SK-N-SH treated with all-trans-retinoic acid at 6 μM for 48 hours (cell line): Measurements from ENCODE around the gene ADAMTS5.

Experiments
- ATAC-seq: fragments of 200-7000 bp; cut with Tn5 transposase; 3 replicates; pipeline ENCODE4 v1.9.1; 2020; ENCODE audit warnings: mild to moderate bottlenecking, moderate library complexity
- ARNTL ChIP-seq: fragments of 450-650 bp; formaldehyde crosslinking; IDR thresholded peaks from 2 replicates; pipeline ENCODE4 v1.5.0; 2020; ENCODE audit warnings: low read depth, mild to moderate bottlenecking, moderate library complexity, borderline replicate concordance
- BACH2 ChIP-seq: fragments of 250-450 bp; sonication (Bioruptor Pico); IDR thresholded peaks from 2 replicates; pipeline ENCODE4 v1.9.0; 2021; ENCODE audit warnings: mild to moderate bottlenecking, borderline replicate concordance
- CREB5 ChIP-seq: fragments of 250-450 bp; sonication (Bioruptor Pico); IDR thresholded peaks from 2 replicates; pipeline ENCODE4 v1.5.1; 2020; ENCODE audit warnings: low read depth, mild to moderate bottlenecking, moderate library complexity
- CSDC2 ChIP-seq: fragments of 250-450 bp; sonication (Bioruptor Pico); IDR thresholded peaks from 2 replicates; pipeline ENCODE4 v1.5.0; 2020; ENCODE audit warnings: mild to moderate bottlenecking, moderate library complexity
- CSRNP3 ChIP-seq: fragments of 250-450 bp; sonication (Bioruptor Pico); IDR thresholded peaks from 2 replicates; pipeline ENCODE4 v1.5.1; 2021; ENCODE audit warnings: mild to moderate bottlenecking, moderate library complexity
- GLIS3 ChIP-seq: fragments of 250-450 bp; sonication (Bioruptor Pico); IDR thresholded peaks from 2 replicates; pipeline ENCODE4 v1.5.0; 2020; ENCODE audit warnings: mild to moderate bottlenecking, moderate library complexity
- OSR1 ChIP-seq: fragments of 250-450 bp; sonication (Bioruptor Pico); IDR thresholded peaks from 2 replicates; pipeline ENCODE4 v1.8.0; 2022; ENCODE audit warnings: moderate library complexity, mild to moderate bottlenecking, inconsistent platforms
- PATZ1 ChIP-seq: fragments of 250-450 bp; sonication (Bioruptor Pico); IDR thresholded peaks from 2 replicates; pipeline ENCODE4 v1.8.0; 2020; ENCODE audit warnings: mild to moderate bottlenecking, moderate library complexity, borderline replicate concordance
- POU6F1 ChIP-seq: fragments of 250-450 bp; sonication (Bioruptor Pico); IDR thresholded peaks from 2 replicates; pipeline ENCODE4 v1.8.0; 2021; ENCODE audit warnings: low read depth, mild to moderate bottlenecking, moderate library complexity, borderline replicate concordance
- PPARA ChIP-seq: fragments of 250-450 bp; sonication (Bioruptor Pico); IDR thresholded peaks from 2 replicates; pipeline ENCODE4 v1.5.0; 2020; ENCODE audit warnings: mild to moderate bottlenecking, borderline replicate concordance
- RARB ChIP-seq: fragments of 250-450 bp; sonication (Bioruptor Pico); IDR thresholded peaks from 2 replicates; pipeline ENCODE4 v1.8.0; 2021; ENCODE audit warnings: mild to moderate bottlenecking, moderate library complexity
- TCF4 ChIP-seq: fragments of 250-450 bp; sonication (Bioruptor Pico); IDR thresholded peaks from 2 replicates; pipeline ENCODE4 v1.8.0; 2021; ENCODE audit warnings: mild to moderate bottlenecking, moderate library complexity, borderline replicate concordance
- TOX ChIP-seq: fragments of 250-450 bp; sonication (Bioruptor Pico); IDR thresholded peaks from 2 replicates; pipeline ENCODE4 v1.8.0; 2021; ENCODE audit warnings: mild to moderate bottlenecking, moderate library complexity, borderline replicate concordance
- TSHZ2 ChIP-seq: fragments of 250-450 bp; sonication (Bioruptor Pico); IDR thresholded peaks from 2 replicates; pipeline ENCODE4 v1.5.0; 2020; ENCODE audit warnings: mild to moderate bottlenecking, moderate library complexity
- ZC3H10 ChIP-seq: fragments of 250-450 bp; sonication (Bioruptor Pico); IDR thresholded peaks from 2 replicates; pipeline ENCODE4 v1.5.1; 2021; ENCODE audit warnings: mild to moderate bottlenecking, moderate library complexity
- ZFP3 ChIP-seq: fragments of 250-450 bp; sonication (Bioruptor Pico); IDR thresholded peaks from 2 replicates; pipeline ENCODE4 v1.5.0; 2020; ENCODE audit warnings: mild to moderate bottlenecking, moderate library complexity
- ZFP30 ChIP-seq: fragments of 450-650 bp; formaldehyde crosslinking; IDR thresholded peaks from 2 replicates; pipeline ENCODE4 v1.5.0; 2022; ENCODE audit warnings: mild to moderate bottlenecking, moderate library complexity
- ZNF565 ChIP-seq: fragments of 450-650 bp; formaldehyde crosslinking; conservative IDR thresholded peaks from 2 replicates; pipeline ENCODE4 v1.5.0; 2020; ENCODE audit warnings: low read depth, mild to moderate bottlenecking, moderate library complexity
- ZNF70 ChIP-seq: fragments of 450-650 bp; formaldehyde crosslinking; IDR thresholded peaks from 2 replicates; pipeline ENCODE4 v1.5.0; 2020; ENCODE audit warnings: mild to moderate bottlenecking, moderate library complexity
- ZNF8 ChIP-seq: fragments of 450-650 bp; formaldehyde crosslinking; IDR thresholded peaks from 2 replicates; pipeline ENCODE4 v1.5.0; 2020; ENCODE audit warnings: mild to moderate bottlenecking, moderate library complexity

The ADAMTS5 gene

GRCh38 chr21:26900980-26901379 is 65.9 kb downstream of the ADAMTS5 start (continued):
- no peak for TF ChIP-seq POU6F1 (CRISPR knock-in tag)

GRCh38 chr21:26892151-26892550 is 74.7 kb downstream of the ADAMTS5 start:
- TF ChIP-seq ZNF8: no peak
- TF ChIP-seq ZC3H10 (CRISPR knock-in tag): no peak
- no peak for TF ChIP-seq PPARA (CRISPR knock-in tag)
- no peak for TF ChIP-seq PATZ1 (CRISPR knock-in tag)
- no peak for TF ChIP-seq TSHZ2
- TF ChIP-seq CSRNP3 (CRISPR knock-in tag): no peak
- no peak for TF ChIP-seq ZNF70 (CRISPR knock-in tag)
- ATAC-seq: no peak

GRCh38 chr21:26888931-26889330 is 78.0 kb downstream of the ADAMTS5 start:
- no peak for ATAC-seq
- TF ChIP-seq PATZ1 (CRISPR knock-in tag) (no peak), CSRNP3 (CRISPR knock-in tag) (no peak), BACH2 (CRISPR knock-in tag) (no peak), GLIS3 (no peak), OSR1 (CRISPR knock-in tag) (no peak), ZFP30 (CRISPR knock-in tag) (no peak), TOX (no peak), TSHZ2 (no peak), TCF4 (CRISPR knock-in tag) (no peak), ZNF8 (no peak), CSDC2 (CRISPR knock-in tag) (no peak), CREB5 (CRISPR knock-in tag) (no peak), ZFP3 (no peak), POU6F1 (CRISPR knock-in tag) (no peak), ARNTL (no peak), ZNF565 (CRISPR knock-in tag) (no peak), ZC3H10 (CRISPR knock-in tag) (no peak), RARB (CRISPR knock-in tag) (no peak)
